ENCODE measurements around the gene KCNH4. TPM values are rescaled to one million over a fixed set of nuclear protein-coding genes. Genes with fewer than 3 reads are reported as not detected.

Gene KCNH4
- polyA plus RNA-seq, 3 donors = 0.05 TPM; not detected in 2

DNA sequence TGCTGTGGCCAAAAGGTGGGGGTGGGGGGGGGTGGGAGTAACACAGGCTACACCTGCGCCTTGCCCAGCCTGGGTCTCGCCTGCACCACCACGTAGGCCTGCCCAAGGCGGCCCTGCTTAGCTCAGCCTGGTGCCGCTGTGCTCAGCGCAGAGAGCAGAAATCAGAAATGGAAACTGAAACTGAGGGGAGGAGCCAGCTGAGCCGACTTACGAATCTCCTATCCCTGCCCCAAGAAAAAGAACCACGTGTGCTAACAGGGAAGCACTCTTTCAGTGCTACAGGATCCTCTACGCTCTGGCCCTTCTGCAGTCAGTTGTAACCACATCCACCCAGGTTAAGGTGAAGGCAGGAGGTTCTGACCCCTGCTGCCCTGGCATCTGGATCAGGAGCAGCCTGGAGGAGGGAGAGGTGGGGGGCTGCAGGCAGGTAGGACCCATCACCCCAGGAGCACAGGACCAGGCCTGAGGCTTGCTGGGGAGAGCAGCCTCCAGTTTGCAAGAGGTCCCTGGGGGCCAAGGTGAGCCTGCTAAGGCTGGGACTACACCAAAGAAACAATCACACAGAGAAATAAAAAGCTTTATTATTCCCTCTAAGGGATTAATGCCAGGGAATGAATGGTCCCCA is 68.3 kb downstream of the KCNH4 start, which contains the start of gene DHX58:
DHX58 (minus strand) TSS at position 163 of the 625 bp plus-strand sequence. CDS start 822 bp downstream, outside the sequence.
- Histone ChIP-seq H3K27ac (ENCODE audit: low read depth in 1 of 2, low read length in 2 of 2) (peak within 1 kb of the TSS; percentile 72 to 85), H3K9me3 (replicated peaks in 1 of 2; ENCODE audit: control insufficient read depth in 1 of 2, insufficient read depth in 1 of 2, low read length in 2 of 2) (no peaks in the 10 kb centered on the region), H3K4me3 (replicated peaks in 1 of 3; ENCODE audit: low read depth in 2 of 3, low read length in 3 of 3) (peak within 1 kb of the TSS; percentile 58 to 81 (median 66)), H3K4me1 (ENCODE audit: control insufficient read depth in 1 of 2, insufficient read depth in 2 of 2, low read length in 2 of 2) (peaks cover 22 to 26% of the 10 kb centered on the region in 2 donors), H2AFZ (ENCODE audit: insufficient read depth, low read depth, low read length, poor library complexity, severe bottlenecking) (peak within 1 kb of the TSS; percentile 88), H3K79me2 (ENCODE audit: insufficient read depth, low read length) (peaks cover 5% of the 10 kb centered on the region), H3K4me2 (replicated peaks; ENCODE audit: extremely low read depth, low read length, poor library complexity, severe bottlenecking) (peak within 1 kb of the TSS; percentile 75), H3K36me3 (replicated peaks in 1 of 2; ENCODE audit: control insufficient read depth in 1 of 2, insufficient read depth in 2 of 2, low read length in 2 of 2) (peaks cover 6 to 13% of the 10 kb centered on the region in 2 donors), H4K20me1 (ENCODE audit: insufficient read depth, low read length) (no peaks in the 10 kb centered on the region), H3K9ac (ENCODE audit: insufficient read depth, low read length, poor library complexity, severe bottlenecking) (peak within 1 kb of the TSS; percentile 71), H3K27me3 (ENCODE audit: control insufficient read depth in 2 of 2, insufficient read depth in 2 of 2, low read length in 2 of 2) (no peaks in the 10 kb centered on the region)
- 0% methylated on average over 5 of the region's 10 CpGs for WGBS (ENCODE audit: insufficient coverage)
- intact Hi-C loops (cut with micrococcal nuclease) = loop anchor here in 1 of 2 donors (5.0 kb wide), 2 partner anchors 50 to 195 kb away; partner anchors contain the start of gene ACLY
- DNase-seq = peak; percentile 82 to 88 (median 86)
- Mint-ChIP-seq H3K27ac (peak within 1 kb of the TSS; percentile 88 to 95 (median 93)), H3K4me3 (peak within 1 kb of the TSS; percentile 88 to 93), H3K36me3 (peaks cover 41 to 44% of the 10 kb centered on the region in 2 donors), H3K4me1 (peaks cover 33% of the 10 kb centered on the region), H3K9me3 (no peaks in the 10 kb centered on the region), H3K27me3 (ENCODE audit: low read depth in 3 of 3) (peaks cover 0 to 3% (median 0%) of the 10 kb centered on the region in 3 donors)
- TF ChIP-seq, protein P1, sequence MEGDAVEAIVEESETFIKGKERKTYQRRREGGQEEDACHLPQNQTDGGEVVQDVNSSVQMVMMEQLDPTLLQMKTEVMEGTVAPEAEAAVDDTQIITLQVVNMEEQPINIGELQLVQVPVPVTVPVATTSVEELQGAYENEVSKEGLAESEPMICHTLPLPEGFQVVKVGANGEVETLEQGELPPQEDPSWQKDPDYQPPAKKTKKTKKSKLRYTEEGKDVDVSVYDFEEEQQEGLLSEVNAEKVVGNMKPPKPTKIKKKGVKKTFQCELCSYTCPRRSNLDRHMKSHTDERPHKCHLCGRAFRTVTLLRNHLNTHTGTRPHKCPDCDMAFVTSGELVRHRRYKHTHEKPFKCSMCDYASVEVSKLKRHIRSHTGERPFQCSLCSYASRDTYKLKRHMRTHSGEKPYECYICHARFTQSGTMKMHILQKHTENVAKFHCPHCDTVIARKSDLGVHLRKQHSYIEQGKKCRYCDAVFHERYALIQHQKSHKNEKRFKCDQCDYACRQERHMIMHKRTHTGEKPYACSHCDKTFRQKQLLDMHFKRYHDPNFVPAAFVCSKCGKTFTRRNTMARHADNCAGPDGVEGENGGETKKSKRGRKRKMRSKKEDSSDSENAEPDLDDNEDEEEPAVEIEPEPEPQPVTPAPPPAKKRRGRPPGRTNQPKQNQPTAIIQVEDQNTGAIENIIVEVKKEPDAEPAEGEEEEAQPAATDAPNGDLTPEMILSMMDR (IDR thresholded peaks at IDR 0.05) = no peak

DNA sequence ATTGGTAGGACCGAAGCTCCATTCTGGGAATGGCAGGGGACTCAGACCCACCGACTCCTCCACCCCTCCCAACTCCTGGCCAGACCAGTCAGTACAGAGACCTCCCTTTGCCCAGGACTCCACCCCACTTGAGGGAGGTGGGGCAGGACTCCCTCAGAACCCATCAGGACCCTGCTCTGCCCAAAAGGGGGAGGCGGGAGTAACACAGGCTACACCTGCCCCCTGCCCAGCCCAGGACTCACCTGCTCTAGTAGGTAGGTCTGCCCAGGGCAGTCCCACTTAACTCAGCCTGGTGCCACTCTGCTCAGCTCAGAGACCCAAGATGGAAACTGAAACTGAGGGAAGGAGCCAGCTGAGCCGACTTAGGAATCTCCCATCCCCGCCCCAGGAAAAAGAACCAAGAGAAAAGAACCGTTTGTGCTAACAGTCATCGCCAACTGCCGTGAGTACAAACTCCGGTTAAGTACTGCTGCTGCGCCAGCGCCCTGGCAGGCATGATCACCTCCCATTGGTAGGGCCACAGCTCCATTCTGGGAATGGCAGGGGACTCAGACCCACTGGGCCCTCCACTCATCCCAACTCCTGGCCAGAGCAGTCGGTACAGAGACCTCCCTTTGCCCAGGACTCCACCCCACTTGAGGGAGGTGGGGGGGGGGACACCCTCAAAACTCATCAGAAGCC is 68.9 kb downstream of the KCNH4 start:
- peaks cover 5% of the 10 kb centered on the region for H3K79me2 ChIP-seq (ENCODE audit: insufficient read depth, low read length)
- peak; percentile 18 to 68 (median 24) for DNase-seq
- Mint-ChIP-seq H3K36me3 (peaks cover 35 to 37% of the 10 kb centered on the region in 2 donors), H3K27ac (peak overlapping the region; percentile 88 to 95 (median 93)), H3K9me3 (no peaks in the 10 kb centered on the region), H3K4me1 (peaks cover 39% of the 10 kb centered on the region), H3K27me3 (ENCODE audit: low read depth in 3 of 3) (peaks cover 0 to 7% (median 0%) of the 10 kb centered on the region in 3 donors), H3K4me3 (peak overlapping the region; percentile 88 to 93)
- peak overlapping the region; percentile 88 for H2AFZ ChIP-seq (ENCODE audit: insufficient read depth, low read depth, low read length, poor library complexity, severe bottlenecking)
- H3K27ac ChIP-seq (ENCODE audit: low read depth in 1 of 2, low read length in 2 of 2) = peak overlapping the region; percentile 72 to 85
- H3K4me2 ChIP-seq (replicated peaks; ENCODE audit: extremely low read depth, low read length, poor library complexity, severe bottlenecking) = peak overlapping the region; percentile 75
- TF ChIP-seq, protein P1 (IDR thresholded peaks at IDR 0.05) = no peak
- H3K27me3 ChIP-seq (ENCODE audit: control insufficient read depth in 2 of 2, insufficient read depth in 2 of 2, low read length in 2 of 2) = no peaks in the 10 kb centered on the region
- peak overlapping the region; percentile 58 to 81 (median 66) for H3K4me3 ChIP-seq (replicated peaks in 1 of 3; ENCODE audit: low read depth in 2 of 3, low read length in 3 of 3)
- WGBS (ENCODE audit: insufficient coverage) = 4% methylated on average over 9 of the region's 12 CpGs
- intact Hi-C loops (cut with micrococcal nuclease) = loop anchor here in 1 of 2 donors (5.0 kb wide), 2 partner anchors 50 to 195 kb away; partner anchors contain the start of gene ACLY
- H3K9me3 ChIP-seq (replicated peaks in 1 of 2; ENCODE audit: control insufficient read depth in 1 of 2, insufficient read depth in 1 of 2, low read length in 2 of 2) = no peaks in the 10 kb centered on the region
- H3K36me3 ChIP-seq (replicated peaks in 1 of 2; ENCODE audit: control insufficient read depth in 1 of 2, insufficient read depth in 2 of 2, low read length in 2 of 2) = peaks cover 6 to 13% of the 10 kb centered on the region in 2 donors
- no peaks in the 10 kb centered on the region for H4K20me1 ChIP-seq (ENCODE audit: insufficient read depth, low read length)
- H3K9ac ChIP-seq (ENCODE audit: insufficient read depth, low read length, poor library complexity, severe bottlenecking) = peak overlapping the region; percentile 71
- peaks cover 29 to 33% of the 10 kb centered on the region in 2 donors for H3K4me1 ChIP-seq (ENCODE audit: control insufficient read depth in 1 of 2, insufficient read depth in 2 of 2, low read length in 2 of 2)

Data from CD14-positive monocyte (primary cell).